VCaP (cell line): Measurements from ENCODE around the gene DIPK2A.

Source experiments
- H3K27ac ChIP-seq: fragments of 450-650 bp; 2 replicates; pipeline ENCODE4 v1.5.1; 2017
- TF ChIP-seq, protein P1 (sequence below): fragments of 450-650 bp; conservative IDR thresholded peaks from 2 replicates; pipeline ENCODE4 v1.5.1; 2017; ENCODE audit warnings: mild to moderate bottlenecking, moderate library complexity

Gene DIPK2A

DNA sequence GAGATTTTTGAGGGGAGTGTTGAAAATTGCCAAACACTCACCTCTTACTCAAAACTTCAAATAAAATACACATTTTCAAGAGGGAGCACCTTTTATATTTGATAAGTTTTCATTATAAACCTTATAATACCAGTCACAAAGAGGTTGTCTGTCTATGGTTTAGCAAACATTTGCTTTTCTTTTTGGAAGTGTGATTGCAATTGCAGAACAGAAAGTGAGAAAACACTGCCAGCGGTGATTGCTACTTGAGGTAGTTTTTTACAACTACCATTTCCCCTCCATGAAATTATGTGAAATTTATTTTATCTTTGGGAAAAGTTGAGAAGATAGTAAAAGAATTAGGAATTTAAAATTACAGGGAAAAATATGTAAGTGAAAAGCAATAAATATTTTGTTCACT, 20.1 kb downstream of the DIPK2A start:
- no peak overlapping the region for H3K27ac ChIP-seq
- TF ChIP-seq, protein P1, sequence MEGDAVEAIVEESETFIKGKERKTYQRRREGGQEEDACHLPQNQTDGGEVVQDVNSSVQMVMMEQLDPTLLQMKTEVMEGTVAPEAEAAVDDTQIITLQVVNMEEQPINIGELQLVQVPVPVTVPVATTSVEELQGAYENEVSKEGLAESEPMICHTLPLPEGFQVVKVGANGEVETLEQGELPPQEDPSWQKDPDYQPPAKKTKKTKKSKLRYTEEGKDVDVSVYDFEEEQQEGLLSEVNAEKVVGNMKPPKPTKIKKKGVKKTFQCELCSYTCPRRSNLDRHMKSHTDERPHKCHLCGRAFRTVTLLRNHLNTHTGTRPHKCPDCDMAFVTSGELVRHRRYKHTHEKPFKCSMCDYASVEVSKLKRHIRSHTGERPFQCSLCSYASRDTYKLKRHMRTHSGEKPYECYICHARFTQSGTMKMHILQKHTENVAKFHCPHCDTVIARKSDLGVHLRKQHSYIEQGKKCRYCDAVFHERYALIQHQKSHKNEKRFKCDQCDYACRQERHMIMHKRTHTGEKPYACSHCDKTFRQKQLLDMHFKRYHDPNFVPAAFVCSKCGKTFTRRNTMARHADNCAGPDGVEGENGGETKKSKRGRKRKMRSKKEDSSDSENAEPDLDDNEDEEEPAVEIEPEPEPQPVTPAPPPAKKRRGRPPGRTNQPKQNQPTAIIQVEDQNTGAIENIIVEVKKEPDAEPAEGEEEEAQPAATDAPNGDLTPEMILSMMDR: no peak

- H3K27ac ChIP-seq: no peak overlapping the region
- TF ChIP-seq, protein P1: no peak
Observed at GRCh38 chr3:143998266-143998665, 26.6 kb downstream of the DIPK2A start.

GRCh38 chr3:144003051-144003450, 31.4 kb downstream of the DIPK2A start:
- TF ChIP-seq, protein P1: no peak

DNA sequence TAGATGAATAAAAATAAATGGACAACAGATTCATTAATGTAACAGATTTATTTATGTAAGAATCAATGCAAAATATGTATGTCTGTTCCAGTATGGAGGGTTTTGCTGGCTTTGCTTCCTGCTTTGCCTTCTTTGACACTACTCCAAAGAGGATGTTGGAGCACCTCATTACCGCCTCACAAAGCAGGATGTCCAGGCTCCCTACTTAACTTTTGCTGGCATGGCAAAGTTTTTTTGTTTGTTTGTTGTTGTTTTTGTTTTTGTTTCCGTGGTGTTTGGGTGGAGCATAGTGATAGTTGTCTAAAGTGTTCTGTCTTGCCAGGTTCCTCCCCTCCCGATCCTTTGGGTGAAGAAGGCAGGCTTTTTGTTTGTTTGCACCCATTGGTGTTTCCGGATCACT, 38.7 kb downstream of the DIPK2A start:
- TF ChIP-seq, protein P1: no peak
- no peak overlapping the region for H3K27ac ChIP-seq

More at GRCh38 chr3:144003051-144003450, 31.4 kb downstream of the DIPK2A start:
- H3K27ac ChIP-seq: no peak overlapping the region

DNA sequence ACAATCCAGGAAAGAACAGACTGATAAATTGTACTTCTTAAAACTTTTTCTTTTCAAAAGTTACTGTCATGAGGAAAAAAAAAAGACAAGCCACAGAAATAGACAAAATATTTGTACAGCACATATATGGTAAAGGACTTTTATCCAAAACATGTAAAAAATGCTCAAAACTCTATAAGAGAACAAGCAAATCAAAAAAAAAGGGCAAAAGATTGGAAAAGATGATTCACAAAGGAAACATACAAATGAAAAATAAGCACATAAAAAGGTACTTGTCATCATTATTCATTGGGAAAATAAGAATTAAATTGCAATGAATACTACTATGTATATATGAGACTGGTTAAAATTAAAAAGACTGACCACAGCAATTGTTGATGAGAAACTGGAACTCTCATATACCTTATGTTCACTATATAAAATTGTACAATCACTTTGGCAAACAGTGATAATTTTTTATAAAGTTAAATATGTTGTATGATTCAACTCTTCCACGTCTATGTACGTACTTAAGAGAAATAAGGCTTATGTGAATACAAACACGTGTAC, 39.7 kb downstream of the DIPK2A start:
- H3K27ac ChIP-seq: no peak overlapping the region
- TF ChIP-seq, protein P1: no peak

DNA sequence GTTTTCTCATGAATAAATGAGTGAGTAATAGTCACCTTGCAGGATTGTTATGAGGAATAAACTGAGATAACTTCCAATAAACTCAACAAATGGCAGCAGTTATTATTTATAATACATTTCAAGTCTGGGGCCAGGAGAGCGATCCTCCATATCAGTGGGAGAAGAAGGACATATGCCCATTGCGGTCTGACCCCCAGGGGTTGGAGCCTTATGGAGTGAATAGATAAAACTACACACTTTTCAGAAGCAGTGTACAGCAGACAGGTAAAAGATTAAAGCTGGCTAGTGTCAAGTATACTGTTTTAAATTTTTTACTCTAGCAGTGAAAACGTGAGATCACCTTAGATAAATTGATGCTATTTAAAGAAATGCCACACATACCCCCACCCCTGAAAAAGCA, 43.5 kb downstream of the DIPK2A start:
- no peak overlapping the region for H3K27ac ChIP-seq
- TF ChIP-seq, protein P1: no peak

- TF ChIP-seq, protein P1: no peak
- no peak overlapping the region for H3K27ac ChIP-seq
Observed at GRCh38 chr3:144018776-144019175, 47.2 kb downstream of the DIPK2A start.
